Measurements from ENCODE around the gene ADAMTS19. TPM values are rescaled to one million over a fixed set of nuclear protein-coding genes. Genes with fewer than 3 reads are reported as not detected.
A peak's percentile ranks its signal among the peaks of the same experiment; 100 is the strongest.

ADAMTS19 gene, protein sequence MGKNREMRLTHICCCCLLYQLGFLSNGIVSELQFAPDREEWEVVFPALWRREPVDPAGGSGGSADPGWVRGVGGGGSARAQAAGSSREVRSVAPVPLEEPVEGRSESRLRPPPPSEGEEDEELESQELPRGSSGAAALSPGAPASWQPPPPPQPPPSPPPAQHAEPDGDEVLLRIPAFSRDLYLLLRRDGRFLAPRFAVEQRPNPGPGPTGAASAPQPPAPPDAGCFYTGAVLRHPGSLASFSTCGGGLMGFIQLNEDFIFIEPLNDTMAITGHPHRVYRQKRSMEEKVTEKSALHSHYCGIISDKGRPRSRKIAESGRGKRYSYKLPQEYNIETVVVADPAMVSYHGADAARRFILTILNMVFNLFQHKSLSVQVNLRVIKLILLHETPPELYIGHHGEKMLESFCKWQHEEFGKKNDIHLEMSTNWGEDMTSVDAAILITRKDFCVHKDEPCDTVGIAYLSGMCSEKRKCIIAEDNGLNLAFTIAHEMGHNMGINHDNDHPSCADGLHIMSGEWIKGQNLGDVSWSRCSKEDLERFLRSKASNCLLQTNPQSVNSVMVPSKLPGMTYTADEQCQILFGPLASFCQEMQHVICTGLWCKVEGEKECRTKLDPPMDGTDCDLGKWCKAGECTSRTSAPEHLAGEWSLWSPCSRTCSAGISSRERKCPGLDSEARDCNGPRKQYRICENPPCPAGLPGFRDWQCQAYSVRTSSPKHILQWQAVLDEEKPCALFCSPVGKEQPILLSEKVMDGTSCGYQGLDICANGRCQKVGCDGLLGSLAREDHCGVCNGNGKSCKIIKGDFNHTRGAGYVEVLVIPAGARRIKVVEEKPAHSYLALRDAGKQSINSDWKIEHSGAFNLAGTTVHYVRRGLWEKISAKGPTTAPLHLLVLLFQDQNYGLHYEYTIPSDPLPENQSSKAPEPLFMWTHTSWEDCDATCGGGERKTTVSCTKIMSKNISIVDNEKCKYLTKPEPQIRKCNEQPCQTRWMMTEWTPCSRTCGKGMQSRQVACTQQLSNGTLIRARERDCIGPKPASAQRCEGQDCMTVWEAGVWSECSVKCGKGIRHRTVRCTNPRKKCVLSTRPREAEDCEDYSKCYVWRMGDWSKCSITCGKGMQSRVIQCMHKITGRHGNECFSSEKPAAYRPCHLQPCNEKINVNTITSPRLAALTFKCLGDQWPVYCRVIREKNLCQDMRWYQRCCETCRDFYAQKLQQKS
- under 1 TPM in 3 of 4 donors, not detected in 1; 0.34 to 0.69 (median 0.52) TPM for total RNA-seq
- polyA plus RNA-seq, result under 1 TPM; 0.01 to 0.14 (median 0.08) TPM
- long read RNA-seq, donor 1, partial matches to known transcripts, result 0 of 2 reads
- long read RNA-seq, donor 1, other reads (novel, unspliced or antisense), result 2 of 2 reads
- long read RNA-seq, donor 2, result 0 reads

GRCh38 chr5:129459777-129460671 is at the start of gene ADAMTS19:
Gene ADAMTS19, plus strand, starts transcription at chr5:129460298. Its CDS starts 94 bp downstream, at chr5:129460392.
- TF ChIP-seq, protein P1, sequence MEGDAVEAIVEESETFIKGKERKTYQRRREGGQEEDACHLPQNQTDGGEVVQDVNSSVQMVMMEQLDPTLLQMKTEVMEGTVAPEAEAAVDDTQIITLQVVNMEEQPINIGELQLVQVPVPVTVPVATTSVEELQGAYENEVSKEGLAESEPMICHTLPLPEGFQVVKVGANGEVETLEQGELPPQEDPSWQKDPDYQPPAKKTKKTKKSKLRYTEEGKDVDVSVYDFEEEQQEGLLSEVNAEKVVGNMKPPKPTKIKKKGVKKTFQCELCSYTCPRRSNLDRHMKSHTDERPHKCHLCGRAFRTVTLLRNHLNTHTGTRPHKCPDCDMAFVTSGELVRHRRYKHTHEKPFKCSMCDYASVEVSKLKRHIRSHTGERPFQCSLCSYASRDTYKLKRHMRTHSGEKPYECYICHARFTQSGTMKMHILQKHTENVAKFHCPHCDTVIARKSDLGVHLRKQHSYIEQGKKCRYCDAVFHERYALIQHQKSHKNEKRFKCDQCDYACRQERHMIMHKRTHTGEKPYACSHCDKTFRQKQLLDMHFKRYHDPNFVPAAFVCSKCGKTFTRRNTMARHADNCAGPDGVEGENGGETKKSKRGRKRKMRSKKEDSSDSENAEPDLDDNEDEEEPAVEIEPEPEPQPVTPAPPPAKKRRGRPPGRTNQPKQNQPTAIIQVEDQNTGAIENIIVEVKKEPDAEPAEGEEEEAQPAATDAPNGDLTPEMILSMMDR (IDR thresholded peaks at IDR 0.05), result no peak
- Histone ChIP-seq H3K4me3 (peak within 1 kb of the TSS; percentile 65), H3K27me3 (ENCODE audit: insufficient read depth in 3 of 3, low read length in 2 of 3) (peaks cover 0 to 26% (median 0%) of the 10 kb centered on the region in 3 donors), H3K36me3 (ENCODE audit: insufficient read depth in 1 of 2, low read depth in 1 of 2) (no peaks in the 10 kb centered on the region), H3K9me3 (no peaks in the 10 kb centered on the region), H3K4me1 (peaks cover 5% of the 10 kb centered on the region), H3K27ac (no peak within 1 kb of the TSS)
- intact Hi-C loops (cut with DNase I), result no loop called here
- ATAC-seq (peak; percentile 54 to 81 (median 68)), DNase-seq (peak; percentile 16 to 50)
- 0 to 1% (median 1%) methylated on average over 53 to 75 of the region's 75 CpGs for WGBS, 3 donors

DNA sequence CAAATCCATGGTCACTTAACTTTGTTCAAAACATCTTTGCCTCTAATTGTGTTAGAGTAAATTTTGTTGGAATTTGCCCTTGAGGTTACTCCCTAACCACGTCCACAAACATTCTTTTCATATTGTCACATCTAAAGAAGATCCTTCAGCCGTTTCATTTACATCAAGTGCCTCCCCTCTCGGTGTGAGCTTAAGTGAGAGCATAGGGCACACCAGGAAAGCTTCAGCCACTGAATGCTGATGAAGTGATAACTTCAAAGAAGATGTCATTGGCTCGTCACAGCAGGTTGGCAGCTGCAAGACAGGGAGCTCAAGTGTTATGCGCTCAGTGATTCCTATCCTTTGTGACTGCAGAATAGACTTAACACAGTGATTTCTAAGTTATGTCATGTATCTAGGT is 49.6 kb upstream of the ADAMTS19 start:
- peaks cover 1% of the 10 kb centered on the region for H3K9me3 ChIP-seq
- H3K27me3 ChIP-seq (ENCODE audit: insufficient read depth in 3 of 3, low read length in 2 of 3), result no peaks in the 10 kb centered on the region
- intact Hi-C loops (cut with DNase I), result no loop called here
- TF ChIP-seq, protein P1 (IDR thresholded peaks at IDR 0.05), result no peak
- no peaks in the 10 kb centered on the region for H3K36me3 ChIP-seq (ENCODE audit: insufficient read depth in 1 of 2, low read depth in 1 of 2)
- ATAC-seq (no peak), DNase-seq (no peak)
- H3K4me1 ChIP-seq, result no peaks in the 10 kb centered on the region
- 27 to 37% (median 30%) methylated on average over 5 of the region's 5 CpGs for WGBS, 3 donors
- H3K4me3 ChIP-seq, result no peak overlapping the region
- H3K27ac ChIP-seq, result no peak overlapping the region

DNA sequence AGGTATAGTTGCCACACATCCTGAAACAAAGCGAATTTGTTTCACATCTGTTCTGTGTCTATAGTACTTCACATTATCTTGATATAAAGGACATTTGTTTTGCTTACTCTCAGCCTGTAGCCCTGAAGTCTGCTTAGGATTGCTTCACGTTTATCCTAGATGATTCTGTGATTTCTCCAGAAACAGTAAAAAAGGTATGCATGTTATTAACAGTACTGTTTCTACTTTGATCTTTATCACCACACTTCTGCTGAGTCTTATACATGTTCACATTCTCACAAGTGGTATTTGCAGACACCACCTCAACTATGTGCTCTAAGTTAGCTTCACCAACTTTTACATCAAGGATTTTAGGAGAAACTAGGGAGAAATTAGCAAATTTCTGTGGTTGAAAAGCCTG is 47.4 kb upstream of the ADAMTS19 start:
- Histone ChIP-seq H3K27ac (no peak overlapping the region), H3K4me1 (no peaks in the 10 kb centered on the region), H3K9me3 (peaks cover 5% of the 10 kb centered on the region), H3K4me3 (no peak overlapping the region), H3K36me3 (ENCODE audit: insufficient read depth in 1 of 2, low read depth in 1 of 2) (no peaks in the 10 kb centered on the region), H3K27me3 (ENCODE audit: insufficient read depth in 3 of 3, low read length in 2 of 3) (no peaks in the 10 kb centered on the region)
- intact Hi-C loops (cut with DNase I), result no loop called here
- ATAC-seq (no peak), DNase-seq (no peak)
- 69 to 87% (median 71%) methylated on average over 2 of the region's 2 CpGs for WGBS, 3 donors
- TF ChIP-seq, protein P1 (IDR thresholded peaks at IDR 0.05), result no peak

DNA sequence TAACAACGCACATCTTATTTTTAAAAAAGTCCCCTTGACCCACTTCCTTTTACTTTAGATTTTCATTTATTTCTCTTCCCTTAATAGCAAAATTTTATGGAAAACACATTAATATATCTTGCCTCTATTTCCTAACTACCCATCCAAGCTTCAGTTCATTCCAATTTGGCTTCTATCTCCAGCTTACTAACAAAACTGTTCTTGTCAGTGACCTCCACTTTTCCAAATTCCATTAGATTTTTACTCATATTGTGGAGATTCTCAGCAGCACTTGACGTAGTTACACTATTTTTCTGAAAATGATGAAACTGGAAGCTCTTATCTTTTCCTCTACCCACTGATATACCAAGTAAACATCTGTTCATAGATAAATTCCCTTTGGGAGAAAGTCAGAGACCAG is 46.5 kb upstream of the ADAMTS19 start:
- H3K9me3 ChIP-seq, result peaks cover 5% of the 10 kb centered on the region
- no peak overlapping the region for H3K4me3 ChIP-seq
- H3K27me3 ChIP-seq (ENCODE audit: insufficient read depth in 3 of 3, low read length in 2 of 3), result no peaks in the 10 kb centered on the region
- 92 to 95% (median 92%) methylated on average over 2 of the region's 2 CpGs for WGBS, 3 donors
- TF ChIP-seq, protein P1 (IDR thresholded peaks at IDR 0.05), result no peak
- no peaks in the 10 kb centered on the region for H3K4me1 ChIP-seq
- H3K27ac ChIP-seq, result no peak overlapping the region
- ATAC-seq (no peak), DNase-seq (no peak)
- H3K36me3 ChIP-seq (ENCODE audit: insufficient read depth in 1 of 2, low read depth in 1 of 2), result no peaks in the 10 kb centered on the region
- intact Hi-C loops (cut with DNase I), result no loop called here

Data from psoas muscle (tissue), 8 donors.